HEK293T (cell line): ENCODE measurements around the gene MAG.

Source experiments
- ARNT ChIP-seq: fragments of 450-650 bp; IDR thresholded peaks from 2 replicates; pipeline ENCODE4 v1.6.1; 2017; ENCODE audit warnings: mild to moderate bottlenecking
- BHLHE40 ChIP-seq: fragments of 450-650 bp; IDR thresholded peaks from 2 replicates; pipeline ENCODE4 v1.6.1; 2016; ENCODE audit warnings: mild to moderate bottlenecking, moderate library complexity, borderline replicate concordance
- CTBP1 ChIP-seq: fragments of 450-650 bp; IDR thresholded peaks from 2 replicates; pipeline ENCODE4 v1.6.1; 2016; ENCODE audit warnings: borderline replicate concordance
- FOXA1 ChIP-seq: fragments of 450-650 bp; IDR thresholded peaks from 2 replicates; pipeline ENCODE4 v1.6.1; 2016; ENCODE audit warnings: mild to moderate bottlenecking
- FOXK2 ChIP-seq: fragments of 450-650 bp; IDR thresholded peaks from 2 replicates; pipeline ENCODE4 v1.6.1; 2016; ENCODE audit warnings: mild to moderate bottlenecking
- L3MBTL2 ChIP-seq: fragments of 450-650 bp; conservative IDR thresholded peaks from 2 replicates; pipeline ENCODE4 v1.6.1; 2016; ENCODE audit warnings: mild to moderate bottlenecking
- LEF1 ChIP-seq: fragments of 450-650 bp; IDR thresholded peaks from 2 replicates; pipeline ENCODE4 v1.6.1; 2017; ENCODE audit warnings: mild to moderate bottlenecking, borderline replicate concordance
- NFRKB ChIP-seq: fragments of 450-650 bp; IDR thresholded peaks from 2 replicates; pipeline ENCODE4 v1.6.1; 2016; ENCODE audit warnings: mild to moderate bottlenecking, moderate library complexity
- SP1 ChIP-seq: fragments of 450-650 bp; IDR thresholded peaks from 2 replicates; pipeline ENCODE4 v1.6.1; 2017
- SUZ12 ChIP-seq: fragments of 450-650 bp; IDR thresholded peaks from 2 replicates; pipeline ENCODE4 v1.6.1; 2016; ENCODE audit warnings: mild to moderate bottlenecking
- ZNF384 ChIP-seq: fragments of 450-650 bp; IDR thresholded peaks from 2 replicates; pipeline ENCODE4 v1.6.1; 2016

- TF ChIP-seq NFRKB (no peak), CTBP1 (no peak), SP1 (no peak), FOXA1 (no peak), ZNF384 (no peak), SUZ12 (no peak), BHLHE40 (no peak), LEF1 (no peak), FOXK2 (no peak), ARNT (no peak), L3MBTL2 (no peak)
These were observed 37.3 kb upstream of the MAG start for GRCh38 chr19:35254341-35255297.
